GM12873 (cell line): ENCODE results near the gene ARVCF.
A peak's percentile ranks its signal among the peaks of the same experiment; 100 is the strongest.

Experiments used
- TF ChIP-seq, protein P1 (sequence below): IDR thresholded peaks from 2 replicates; pipeline ENCODE4 v1.5.1; 2012; ENCODE audit warnings: low read depth, mild to moderate bottlenecking, moderate library complexity, low read length, control low read depth; ENCODE audit not compliant: insufficient read depth; ENCODE audit errors: missing control alignments

Gene ARVCF

DNA sequence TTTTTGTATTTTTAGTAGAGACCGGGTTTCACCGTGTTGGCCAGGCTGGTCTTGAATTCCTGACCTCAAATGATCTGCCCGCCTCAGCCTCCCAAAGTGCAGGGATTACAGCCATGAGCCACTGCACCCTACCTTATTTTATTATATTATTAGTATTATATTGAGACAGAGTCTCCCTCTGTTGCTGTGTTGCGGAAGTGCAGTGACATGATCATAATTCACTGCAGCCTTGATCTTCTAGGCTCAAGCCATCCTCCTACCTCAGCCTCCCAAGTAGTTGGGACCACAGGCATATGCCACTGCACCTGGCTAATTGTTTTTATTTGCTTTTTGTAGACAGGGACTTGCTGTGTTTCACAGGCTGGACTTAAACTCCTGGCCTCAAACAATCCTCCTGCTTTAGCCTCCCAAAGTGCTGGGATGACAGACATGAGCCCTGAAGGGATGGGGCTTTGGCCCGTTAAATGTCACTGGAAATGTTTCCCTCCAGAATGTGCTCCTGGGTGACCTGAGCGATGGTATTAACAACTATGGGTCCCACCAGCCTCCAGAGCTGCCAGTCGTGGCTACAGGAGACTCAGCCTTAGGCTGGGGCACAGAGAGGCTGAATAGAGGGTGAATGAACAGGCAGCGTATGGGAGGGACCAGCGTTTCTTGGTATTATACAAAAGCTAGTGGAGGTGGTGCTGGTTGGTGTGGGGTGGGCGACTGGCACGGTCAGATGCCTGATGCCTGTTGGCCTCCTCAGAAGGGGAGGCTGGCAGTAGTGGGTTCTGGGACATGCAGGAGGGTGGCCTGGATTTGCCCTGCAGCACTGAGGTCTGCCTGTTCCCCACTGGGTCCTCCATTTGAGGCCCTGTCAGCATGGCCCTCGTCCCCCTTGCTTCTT lies 11.6 kb upstream of the ARVCF start:
- TF ChIP-seq, protein P1, sequence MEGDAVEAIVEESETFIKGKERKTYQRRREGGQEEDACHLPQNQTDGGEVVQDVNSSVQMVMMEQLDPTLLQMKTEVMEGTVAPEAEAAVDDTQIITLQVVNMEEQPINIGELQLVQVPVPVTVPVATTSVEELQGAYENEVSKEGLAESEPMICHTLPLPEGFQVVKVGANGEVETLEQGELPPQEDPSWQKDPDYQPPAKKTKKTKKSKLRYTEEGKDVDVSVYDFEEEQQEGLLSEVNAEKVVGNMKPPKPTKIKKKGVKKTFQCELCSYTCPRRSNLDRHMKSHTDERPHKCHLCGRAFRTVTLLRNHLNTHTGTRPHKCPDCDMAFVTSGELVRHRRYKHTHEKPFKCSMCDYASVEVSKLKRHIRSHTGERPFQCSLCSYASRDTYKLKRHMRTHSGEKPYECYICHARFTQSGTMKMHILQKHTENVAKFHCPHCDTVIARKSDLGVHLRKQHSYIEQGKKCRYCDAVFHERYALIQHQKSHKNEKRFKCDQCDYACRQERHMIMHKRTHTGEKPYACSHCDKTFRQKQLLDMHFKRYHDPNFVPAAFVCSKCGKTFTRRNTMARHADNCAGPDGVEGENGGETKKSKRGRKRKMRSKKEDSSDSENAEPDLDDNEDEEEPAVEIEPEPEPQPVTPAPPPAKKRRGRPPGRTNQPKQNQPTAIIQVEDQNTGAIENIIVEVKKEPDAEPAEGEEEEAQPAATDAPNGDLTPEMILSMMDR: peak; percentile 36

DNA sequence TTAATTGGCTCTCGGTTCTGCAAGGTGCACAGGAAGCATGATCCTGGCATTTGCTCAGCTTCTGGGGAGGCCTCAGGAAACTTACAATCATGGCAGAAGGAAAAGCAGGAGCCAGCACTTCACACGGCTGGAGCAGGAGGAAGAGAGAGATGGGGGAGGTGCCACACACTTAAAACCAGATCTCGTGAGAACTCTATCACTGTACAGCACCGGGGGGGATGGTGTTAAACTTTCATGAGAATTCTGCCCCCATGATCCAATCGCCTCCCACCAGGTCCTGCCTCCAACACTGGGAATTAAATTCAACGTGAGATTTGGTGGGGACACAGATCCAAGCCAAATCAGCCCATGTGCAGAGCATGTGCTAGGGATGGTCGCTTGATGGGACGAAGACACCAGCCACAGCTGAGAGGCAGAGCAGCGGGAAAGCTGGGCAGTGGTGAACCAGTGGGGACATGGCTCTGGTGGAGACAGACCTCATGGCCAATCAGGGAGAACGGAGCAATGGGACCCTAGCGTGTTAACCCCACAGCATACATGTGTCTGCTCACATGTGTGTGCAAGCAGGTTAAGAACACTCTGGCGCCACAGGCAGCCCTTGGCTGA lies 10.5 kb upstream of the ARVCF start:
- TF ChIP-seq, protein P1: no peak

DNA sequence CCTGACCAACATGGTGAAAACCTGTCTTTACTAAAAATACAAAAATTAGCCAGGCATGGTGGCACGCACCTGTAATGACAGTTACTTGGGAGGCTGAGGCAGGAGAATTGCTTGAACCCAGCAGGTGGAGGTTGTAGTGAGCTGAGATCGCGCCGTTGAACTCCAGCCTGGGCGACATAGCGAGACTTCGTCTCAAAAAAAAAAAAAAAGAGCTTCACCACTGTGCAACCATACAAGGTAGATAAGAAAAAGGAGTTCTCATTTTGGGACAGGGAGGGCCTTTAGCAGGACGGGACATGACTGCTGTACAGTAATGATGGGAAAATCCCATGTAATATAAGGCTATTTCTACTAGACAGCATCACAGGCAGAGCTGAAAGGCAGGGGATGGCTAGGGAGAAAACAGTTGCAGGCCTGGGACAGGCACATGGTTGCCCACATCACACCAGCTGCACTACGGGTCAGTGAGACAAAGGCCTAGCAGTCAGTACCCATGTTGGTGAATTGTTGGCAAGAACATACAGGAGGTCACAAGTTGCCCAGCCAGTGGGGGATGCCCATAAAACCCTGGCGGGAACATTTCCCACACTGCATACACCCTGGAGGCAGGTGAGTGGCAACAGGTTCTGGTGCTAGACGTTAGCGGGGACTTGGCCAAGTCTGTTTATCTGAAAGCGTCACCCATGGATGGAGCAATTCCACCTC lies 9.7 kb upstream of the ARVCF start:
- TF ChIP-seq, protein P1: no peak

DNA sequence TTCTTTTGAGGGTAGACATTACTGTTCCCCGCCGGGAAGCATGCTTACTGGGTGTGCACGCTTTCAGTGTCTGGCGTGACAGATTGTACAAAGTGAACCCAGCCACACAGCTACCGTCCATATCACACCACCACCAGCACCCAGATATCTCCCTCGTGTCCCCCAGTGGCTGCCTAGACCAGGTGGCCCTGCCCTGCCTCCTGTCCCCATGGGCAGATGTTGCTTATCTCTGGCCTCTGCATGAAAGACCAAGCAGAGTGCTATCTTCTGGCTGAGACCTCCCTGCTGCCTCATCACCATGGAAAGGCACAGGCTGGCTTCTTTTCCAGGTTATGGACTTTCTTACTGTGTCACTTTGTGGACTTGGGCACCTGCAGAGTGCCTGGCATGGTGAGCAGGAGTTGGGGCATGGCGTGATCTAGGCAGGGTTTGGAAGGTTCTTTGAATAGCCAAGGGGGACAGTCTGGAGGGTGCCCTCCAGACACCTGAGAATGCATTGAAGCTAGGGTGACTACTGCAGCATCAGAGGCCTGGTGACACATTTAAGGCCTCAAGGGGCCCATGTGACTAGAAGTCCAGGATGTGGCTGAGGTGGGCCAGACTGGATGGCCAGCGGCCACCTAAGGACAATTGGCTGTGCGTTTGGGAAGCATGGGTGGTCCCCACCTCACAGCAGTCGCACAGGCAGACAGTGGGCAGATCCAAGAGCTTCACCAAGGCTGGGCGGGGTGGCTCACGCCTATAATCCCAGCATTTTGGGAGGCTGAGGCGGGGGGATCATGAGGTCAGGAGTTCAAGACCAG lies 9.0 kb upstream of the ARVCF start:
- TF ChIP-seq, protein P1: no peak

DNA sequence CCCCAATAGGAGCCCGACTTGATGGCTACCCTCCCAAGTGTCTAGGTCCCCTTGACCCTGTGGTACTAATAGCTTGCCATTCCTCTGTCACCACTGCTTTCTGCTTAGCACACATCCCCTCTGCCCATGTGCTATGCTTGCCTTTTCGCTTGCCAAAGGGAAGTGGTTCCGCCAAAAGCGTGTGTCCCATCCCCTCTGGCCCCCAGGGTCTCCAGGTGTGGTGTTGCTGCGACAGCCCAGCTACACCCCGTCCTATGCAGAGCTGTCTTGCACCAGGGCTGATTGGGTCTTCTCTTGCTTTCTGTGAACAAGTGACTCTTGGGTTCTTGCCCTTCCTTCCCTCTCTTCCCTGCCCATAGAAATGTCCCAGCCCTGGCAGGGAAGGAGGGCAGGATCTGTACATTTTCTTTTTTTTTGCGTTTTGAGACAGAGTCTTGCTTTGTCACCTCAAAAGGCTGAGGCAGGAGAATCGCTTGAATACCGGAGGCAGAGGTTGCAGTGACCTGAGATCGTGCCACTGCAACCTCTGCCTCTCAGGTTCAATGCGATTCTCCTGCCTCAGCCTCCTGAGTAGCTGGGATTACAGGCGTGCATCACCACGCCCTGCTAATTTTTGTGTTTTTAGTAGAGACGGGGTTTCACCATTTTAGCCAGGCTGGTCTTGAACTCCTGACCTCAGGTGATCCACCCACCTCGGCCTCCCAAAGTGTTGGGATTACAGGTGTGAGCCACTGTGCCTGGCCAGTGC lies 8.2 kb upstream of the ARVCF start:
- TF ChIP-seq, protein P1: no peak

DNA sequence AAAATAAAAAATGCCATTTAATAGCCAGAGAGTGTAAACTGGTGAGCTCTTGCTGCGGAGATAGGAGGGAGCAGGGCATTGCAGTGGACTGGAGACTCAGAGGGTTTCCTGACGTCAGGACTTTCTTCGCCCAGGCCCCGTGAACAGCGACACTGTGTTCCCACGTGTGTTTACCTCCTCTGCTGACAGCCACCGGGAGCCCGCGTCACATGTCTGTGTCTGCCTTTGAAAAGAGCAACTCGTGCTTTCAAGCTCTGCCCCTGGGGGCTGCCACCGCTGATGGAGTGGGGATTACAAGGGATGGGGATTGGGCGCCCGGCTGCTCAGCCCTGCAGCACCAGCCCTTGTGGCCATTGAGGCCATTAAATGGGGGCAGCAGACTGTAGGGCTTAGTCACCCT lies 7.6 kb upstream of the ARVCF start:
- TF ChIP-seq, protein P1: no peak
